Heart left ventricle (tissue), 13 donors: ENCODE results near the gene UBE2A.

Experiments
- CTCF ChIP-seq, 12 donors: fragments of 200-600 bp; sonication (generic) in 4 of 12; IDR thresholded peaks; one replicate each; pipeline versions ENCODE4 v1.5.0 to v1.8.0; 2018 to 2022; ENCODE audit warnings: antibody characterized with exemption in 12 of 12, mild to moderate bottlenecking in 5 of 12
- POLR2A ChIP-seq, 2 donors: fragments of 450-650 bp; IDR thresholded peaks; one replicate each; pipeline ENCODE4 v1.6.1; 2017; ENCODE audit warnings: antibody characterized with exemption in 2 of 2, mild to moderate bottlenecking in 2 of 2, moderate library complexity in 2 of 2
- donor health status: ischemic (EF 13 %, LVEDD 7.1; RV severe dilation, severe dysfunction).
- donor health status: DM: no; HTN: yes; CAD: no.
- donor health status: DM: no; HTN: no; CAD: no.
- donor health status: ischemic (EF 25% LVEDD 6.9; RV normal size, moderate dysfunction).
- donor health status: ischemic (EF 25% LVEDD 5.7; RV mildly dilated, moderate dysfunction).
- donor health status: ischemic (EF 35%, LVEDD 5.7; RV mildly dilated, moderate dysfunction).
- donor health status: nonischemic (EF 11% LVEDD 7.7; RV severe dilation, severe dysfunction).
- donor health status: DM: yes; HTN: yes; CAD: no.
- donor health status: PGD.
- donor health status: ischemic (EF 29% LVEDD 5.4; RV normal size, mild dysfunction).
- donor health status: nonischemic (EF 23%, LVEDD 6.1; RV moderate dilation, normal function).

GRCh38 chrX:119624417-119624816, 50.1 kb downstream of the UBE2A start:
- TF ChIP-seq POLR2A (IDR thresholded peaks at IDR 0.05) (no peak), CTCF (IDR thresholded peaks at IDR 0.05) (no peak)
